AG09309 (cell line): ENCODE measurements around the gene FAM110D.
A peak's percentile ranks its signal among the peaks of the same experiment; 100 is the strongest.

Experiments used
- DNase-seq: peaks from one replicate; pipeline ENCODE4 v3.0.0-alpha.2; 2010; ENCODE audit warnings: low read depth
- H3K4me3 ChIP-seq: 2 replicates; pipeline ENCODE4 v1.5.1; 2011; ENCODE audit warnings: mild to moderate bottlenecking, low read depth, low read length, moderate library complexity; ENCODE audit not compliant: control insufficient read depth
- CTCF ChIP-seq: IDR thresholded peaks from 2 replicates; pipeline ENCODE4 v1.5.1; 2011; ENCODE audit warnings: mild to moderate bottlenecking, low read depth, low read length, inconsistent platforms; ENCODE audit not compliant: insufficient read depth, control insufficient read depth; ENCODE audit errors: missing control alignments

FAM110D gene

DNA sequence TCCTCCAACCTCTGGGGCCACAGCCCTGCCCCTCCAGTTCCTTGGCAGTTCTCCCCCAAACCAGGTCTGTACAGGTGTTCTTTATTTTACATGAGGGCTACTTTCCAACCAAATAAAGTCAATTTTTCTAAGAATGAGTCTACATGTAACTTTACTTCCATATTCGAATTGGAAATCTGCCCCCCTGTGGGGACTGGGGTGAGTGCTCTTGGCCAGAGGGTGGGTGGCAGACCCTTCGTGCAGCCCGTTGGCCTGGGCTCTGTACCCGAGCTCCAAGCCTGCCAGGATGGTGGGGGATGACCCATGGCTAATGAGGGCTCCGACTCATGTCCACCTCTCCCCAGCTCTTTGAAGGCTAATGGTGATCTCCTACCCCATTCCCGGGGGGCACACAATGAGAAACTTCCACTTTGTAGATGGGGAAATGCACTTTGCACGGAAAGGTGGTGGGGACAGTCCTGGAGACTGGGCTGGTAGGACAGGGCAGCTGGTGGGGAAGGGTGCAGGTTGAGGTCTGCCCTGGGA lies 30.9 kb downstream of the FAM110D start:
- H3K4me3 ChIP-seq, result no peak overlapping the region
- no peak for TF ChIP-seq CTCF
- no peak for DNase-seq

- peak; percentile 18 for TF ChIP-seq CTCF
- no peak for DNase-seq
- no peak within 1 kb of the TSS for H3K4me3 ChIP-seq
Measured at GRCh38 chr1:26190373-26190987, 31.6 kb downstream of the FAM110D start, which contains the start of gene CATSPER4. Gene CATSPER4, plus strand, starts transcription at chr1:26190602. Its CDS starts 26 bp downstream, at chr1:26190628.

GRCh38 chr1:26191739-26192138 lies 32.9 kb downstream of the FAM110D start:
- TF ChIP-seq CTCF, result no peak
- DNase-seq, result no peak
- H3K4me3 ChIP-seq, result no peak overlapping the region

DNA sequence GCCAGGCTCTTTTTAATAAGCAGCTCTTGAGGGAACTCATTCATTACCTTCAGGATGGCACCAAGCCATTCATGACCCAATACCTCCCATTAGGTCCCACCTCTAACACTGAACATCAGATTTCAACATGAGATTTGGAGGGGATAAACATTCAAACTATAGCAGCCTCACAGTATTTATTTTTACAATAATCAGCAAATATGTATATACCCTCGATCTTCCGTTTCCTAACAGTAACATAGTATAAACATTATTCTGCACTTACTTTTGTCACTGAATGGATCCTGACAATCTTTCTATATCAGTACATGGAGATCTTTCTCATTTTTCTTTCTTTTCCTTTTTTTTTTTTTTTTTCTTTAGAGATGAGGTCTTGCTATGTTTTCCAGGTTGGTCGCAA lies 36.9 kb downstream of the FAM110D start:
- no peak overlapping the region for H3K4me3 ChIP-seq
- no peak for DNase-seq
- TF ChIP-seq CTCF, result no peak

- no peak for TF ChIP-seq CTCF
- no peak for DNase-seq
- H3K4me3 ChIP-seq, result no peak overlapping the region
Measured at GRCh38 chr1:26197301-26197700, 38.4 kb downstream of the FAM110D start.

DNA sequence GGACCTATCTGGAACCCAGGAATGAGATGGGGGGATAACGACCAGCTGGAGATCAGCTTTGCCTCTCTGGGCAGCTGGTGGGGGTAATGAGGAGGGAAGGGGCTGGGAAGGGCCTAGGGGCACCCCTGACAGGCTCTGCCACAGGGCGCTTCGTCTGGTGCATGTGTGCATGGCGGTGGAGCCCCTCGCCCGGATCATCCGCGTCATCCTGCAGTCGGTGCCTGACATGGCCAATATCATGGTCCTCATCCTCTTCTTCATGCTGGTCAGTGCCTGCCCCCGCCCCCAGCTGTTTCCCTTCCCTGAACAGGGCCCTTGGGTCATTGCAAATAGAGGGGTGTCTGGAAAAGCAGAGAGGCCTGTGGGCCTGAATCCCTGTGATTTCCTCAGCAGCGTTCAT lies 38.9 kb downstream of the FAM110D start:
- TF ChIP-seq CTCF, result no peak
- no peak overlapping the region for H3K4me3 ChIP-seq
- DNase-seq, result no peak
